Endodermal cell (in vitro differentiated cells): ENCODE results near the gene ROR2. TPM values are rescaled to one million over a fixed set of nuclear protein-coding genes. Genes with fewer than 3 reads are reported as not detected.

Source experiments
- DNase-seq: peaks from one replicate; pipeline ENCODE4 v3.0.0-alpha.2; 2017
- H3K27ac ChIP-seq: 2 replicates; pipeline ENCODE4 v1.5.1; 2013; ENCODE audit warnings: mild to moderate bottlenecking, low read depth, low read length, moderate library complexity
- H3K27me3 ChIP-seq: 2 replicates; pipeline ENCODE4 v1.6.1; 2013; ENCODE audit warnings: mild to moderate bottlenecking, low read length, moderate library complexity; ENCODE audit not compliant: insufficient read depth, control insufficient read depth, poor library complexity, severe bottlenecking
- H3K36me3 ChIP-seq: 2 replicates; pipeline ENCODE4 v1.7.0; 2013; ENCODE audit warnings: mild to moderate bottlenecking, low read length, moderate library complexity; ENCODE audit not compliant: control insufficient read depth, insufficient read depth
- H3K4me1 ChIP-seq: one replicate; pipeline ENCODE4 v1.7.0; 2013; ENCODE audit warnings: low read length; ENCODE audit not compliant: control insufficient read depth, insufficient read depth
- H3K4me3 ChIP-seq: 2 replicates; pipeline ENCODE4 v1.5.1; 2013; ENCODE audit warnings: mild to moderate bottlenecking, low read length, moderate library complexity
- H3K9ac ChIP-seq: 2 replicates; pipeline ENCODE4 v1.6.1; 2013; ENCODE audit warnings: mild to moderate bottlenecking, low read length, moderate library complexity; ENCODE audit not compliant: poor library complexity, severe bottlenecking; ENCODE audit errors: extremely low read depth
- H3K9me3 ChIP-seq: 2 replicates; pipeline ENCODE4 v1.6.1; 2013; ENCODE audit warnings: mild to moderate bottlenecking, low read length, moderate library complexity; ENCODE audit not compliant: control insufficient read depth
- H3K27ac Mint-ChIP-seq: 2 replicates; pipeline ENCODE4 v1.8.0; 2020; ENCODE audit warnings: mixed read lengths
- H3K27me3 Mint-ChIP-seq: 2 replicates; pipeline ENCODE4 v1.8.0; 2021; ENCODE audit warnings: mild to moderate bottlenecking, mixed read lengths; ENCODE audit not compliant: insufficient read depth
- H3K36me3 Mint-ChIP-seq: 2 replicates; pipeline ENCODE4 v1.8.0; 2020; ENCODE audit warnings: low read depth, mixed read lengths
- H3K4me1 Mint-ChIP-seq: 2 replicates; pipeline ENCODE4 v1.8.0; 2020; ENCODE audit warnings: mixed read lengths
- H3K4me3 Mint-ChIP-seq: 2 replicates; pipeline ENCODE4 v1.8.0; 2020; ENCODE audit warnings: mild to moderate bottlenecking, moderate library complexity, mixed read lengths
- H3K9me3 Mint-ChIP-seq: 2 replicates; pipeline ENCODE4 v1.8.0; 2020; ENCODE audit warnings: mild to moderate bottlenecking, mixed read lengths
- CTCF ChIP-seq: fragments of 200-600 bp; sonication (generic); conservative IDR thresholded peaks from 2 replicates; pipeline ENCODE4 v1.5.0; 2021; ENCODE audit warnings: antibody characterized with exemption, mild to moderate bottlenecking
- WGBS, 2 experiments: methylation state at CpG; one replicate each; pipeline versions ENCODE4 v1.1.5 to v1.1.7; 2013; ENCODE audit warnings: missing lambda C conversion rate in 2 of 2, mixed read lengths in 1 of 2; ENCODE audit not compliant: insufficient coverage in 1 of 2, insufficient read length in 1 of 2; 5-methylcytosine and 5-hydroxymethylcytosine counted together
- total RNA-seq, 2 donors: library from RNA; stranded (reverse); fragmentation: NEBNext Ultra II Directional in 1 of 2; extraction: Animal tissue kit (Norgen Biotek cat#: 25700) in 1 of 2; gene quantifications; 2 replicates in 1 of 2; 3 replicates in 1 of 2; pipeline ENCODE4 v1.2.1, GENCODE V29; 2021

Gene ROR2
- total RNA-seq, 2 donors from 2014 or later: 104 to 160 TPM

GRCh38 chr9:91768977-91769916 lies 180.8 kb downstream of the ROR2 start:
- no peak overlapping the region for H3K9ac ChIP-seq
- TF ChIP-seq CTCF: no peak
- peaks cover 98% of the 10 kb centered on the region for H3K36me3 ChIP-seq
- H3K9me3 ChIP-seq: no peaks in the 10 kb centered on the region
- Mint-ChIP-seq H3K36me3 (peaks cover 52% of the 10 kb centered on the region), H3K27ac (no peak overlapping the region), H3K4me3 (no peak overlapping the region), H3K4me1 (peaks cover 22% of the 10 kb centered on the region), H3K9me3 (no peaks in the 10 kb centered on the region), H3K27me3 (no peaks in the 10 kb centered on the region)
- DNase-seq: peak; percentile 38
- H3K4me3 ChIP-seq: no peak overlapping the region
- H3K27ac ChIP-seq: no peak overlapping the region
- H3K27me3 ChIP-seq: no peaks in the 10 kb centered on the region
- 95 to 96% methylated on average over 18 to 29 of the region's 29 CpGs for WGBS, 2 experiments
- H3K4me1 ChIP-seq: peaks cover 10% of the 10 kb centered on the region

- WGBS, 2 experiments: 87 to 89% methylated on average over 13 to 15 of the region's 15 CpGs
These were observed 181.5 kb downstream of the ROR2 start for GRCh38 chr9:91768507-91768906.

More at GRCh38 chr9:91768507-91768906, 181.5 kb downstream of the ROR2 start:
- Mint-ChIP-seq H3K9me3 (no peaks in the 10 kb centered on the region), H3K4me1 (peaks cover 18% of the 10 kb centered on the region), H3K36me3 (peaks cover 46% of the 10 kb centered on the region), H3K27me3 (no peaks in the 10 kb centered on the region), H3K27ac (no peak overlapping the region), H3K4me3 (no peak overlapping the region)
- Histone ChIP-seq H3K27me3 (no peaks in the 10 kb centered on the region), H3K27ac (no peak overlapping the region), H3K9ac (no peak overlapping the region), H3K9me3 (no peaks in the 10 kb centered on the region), H3K4me3 (no peak overlapping the region), H3K4me1 (peaks cover 8% of the 10 kb centered on the region), H3K36me3 (peaks cover 96% of the 10 kb centered on the region)
- DNase-seq: peak; percentile 20
- TF ChIP-seq CTCF: no peak
